Subcutaneous adipose tissue (tissue), 4 donors: Measurements from ENCODE around the gene TRIM14. TPM values are rescaled to one million over a fixed set of nuclear protein-coding genes. Genes with fewer than 3 reads are reported as not detected.

Experiments used
- total RNA-seq, 4 donors: library from RNA; depleted of rRNA; stranded (reverse); fragments of >200 nt; gene quantifications; one replicate each; pipeline ENCODE4 v1.1.0, GENCODE V29; 2016
- TF ChIP-seq, protein P1 (sequence below): fragments of 450-650 bp; IDR thresholded peaks from one replicate; pipeline ENCODE4 v1.5.1; 2016; ENCODE audit warnings: low read depth, mild to moderate bottlenecking, control low read depth, antibody characterized with exemption, moderate library complexity

Gene TRIM14
- total RNA-seq, 4 donors from 2014 or later, result 10.7 to 44.2 (median 18.2) TPM

DNA sequence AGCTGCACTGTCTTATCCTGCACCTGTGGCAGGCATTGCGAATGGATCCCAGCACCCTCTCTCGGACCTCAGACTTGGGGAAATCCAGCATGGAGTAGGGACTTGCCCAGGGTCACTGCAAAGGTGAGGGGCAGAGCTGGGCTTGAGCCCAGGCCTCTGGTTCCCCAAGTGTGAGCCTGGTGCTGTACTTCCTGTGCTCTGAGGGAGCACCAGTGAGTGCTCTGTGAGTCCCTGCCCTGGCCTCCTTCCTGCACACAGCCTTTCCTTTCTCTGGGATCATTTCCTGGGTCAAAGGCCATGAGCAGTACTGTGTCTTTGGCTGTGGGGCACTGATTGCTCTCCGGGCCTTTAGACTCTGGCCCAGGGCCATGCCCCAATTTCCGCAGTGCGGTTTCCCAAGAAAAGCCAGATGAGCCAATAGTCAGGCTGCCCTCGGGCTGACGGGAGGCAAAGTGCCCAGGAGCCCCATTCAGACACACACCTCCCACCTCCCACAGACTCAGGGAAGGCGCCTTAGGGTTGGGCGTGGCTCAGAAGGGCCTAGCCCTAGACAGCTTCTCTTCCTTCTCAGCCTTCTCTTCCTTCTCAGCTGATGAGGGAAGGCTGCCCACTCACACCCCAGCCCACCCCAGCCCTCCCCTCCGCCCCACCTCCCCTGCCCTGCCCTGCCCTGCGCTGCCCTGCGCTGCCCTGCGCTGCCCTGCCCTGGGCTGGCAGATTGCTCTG lies 23.3 kb upstream of the TRIM14 start:
- TF ChIP-seq, protein P1, sequence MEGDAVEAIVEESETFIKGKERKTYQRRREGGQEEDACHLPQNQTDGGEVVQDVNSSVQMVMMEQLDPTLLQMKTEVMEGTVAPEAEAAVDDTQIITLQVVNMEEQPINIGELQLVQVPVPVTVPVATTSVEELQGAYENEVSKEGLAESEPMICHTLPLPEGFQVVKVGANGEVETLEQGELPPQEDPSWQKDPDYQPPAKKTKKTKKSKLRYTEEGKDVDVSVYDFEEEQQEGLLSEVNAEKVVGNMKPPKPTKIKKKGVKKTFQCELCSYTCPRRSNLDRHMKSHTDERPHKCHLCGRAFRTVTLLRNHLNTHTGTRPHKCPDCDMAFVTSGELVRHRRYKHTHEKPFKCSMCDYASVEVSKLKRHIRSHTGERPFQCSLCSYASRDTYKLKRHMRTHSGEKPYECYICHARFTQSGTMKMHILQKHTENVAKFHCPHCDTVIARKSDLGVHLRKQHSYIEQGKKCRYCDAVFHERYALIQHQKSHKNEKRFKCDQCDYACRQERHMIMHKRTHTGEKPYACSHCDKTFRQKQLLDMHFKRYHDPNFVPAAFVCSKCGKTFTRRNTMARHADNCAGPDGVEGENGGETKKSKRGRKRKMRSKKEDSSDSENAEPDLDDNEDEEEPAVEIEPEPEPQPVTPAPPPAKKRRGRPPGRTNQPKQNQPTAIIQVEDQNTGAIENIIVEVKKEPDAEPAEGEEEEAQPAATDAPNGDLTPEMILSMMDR, result no peak

DNA sequence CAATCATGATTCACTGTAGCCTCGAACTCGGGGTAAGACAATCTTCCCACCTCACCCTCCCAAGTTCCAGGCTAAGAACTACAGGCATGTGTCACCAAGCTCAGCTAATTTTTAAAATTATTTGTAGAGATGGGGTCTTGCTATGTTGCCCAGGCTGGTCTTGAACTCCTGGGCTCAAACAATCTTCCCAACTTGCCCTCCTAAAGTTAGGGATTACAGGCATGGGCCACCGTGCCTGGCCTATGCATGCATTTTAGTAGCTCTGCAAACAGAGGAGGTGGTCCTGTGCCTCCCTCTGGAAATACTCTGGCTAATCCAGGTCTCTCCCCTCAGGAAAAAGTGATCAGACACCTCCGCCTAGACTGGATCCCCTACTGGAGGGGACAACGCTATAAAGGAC lies 21.5 kb upstream of the TRIM14 start:
- TF ChIP-seq, protein P1, result no peak

DNA sequence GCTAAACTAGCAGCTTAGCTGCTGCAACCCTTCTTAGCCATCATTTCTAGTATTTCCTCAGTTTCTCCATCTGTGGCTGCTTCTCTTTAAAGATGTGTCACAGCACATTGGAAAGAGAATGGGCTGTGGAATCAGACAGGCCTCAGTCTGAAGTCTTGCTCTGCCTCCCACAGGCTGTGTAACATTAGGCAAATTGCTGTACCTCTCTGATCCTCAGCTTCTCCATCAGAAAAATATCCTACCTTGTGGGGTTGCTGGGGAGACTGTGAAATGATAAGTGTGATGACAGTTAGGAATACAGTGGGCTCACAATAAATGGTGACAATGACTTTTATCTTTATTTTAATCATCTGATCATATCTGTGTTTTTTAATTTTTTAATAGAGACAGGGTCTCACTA lies 17.5 kb upstream of the TRIM14 start:
- TF ChIP-seq, protein P1, result no peak

DNA sequence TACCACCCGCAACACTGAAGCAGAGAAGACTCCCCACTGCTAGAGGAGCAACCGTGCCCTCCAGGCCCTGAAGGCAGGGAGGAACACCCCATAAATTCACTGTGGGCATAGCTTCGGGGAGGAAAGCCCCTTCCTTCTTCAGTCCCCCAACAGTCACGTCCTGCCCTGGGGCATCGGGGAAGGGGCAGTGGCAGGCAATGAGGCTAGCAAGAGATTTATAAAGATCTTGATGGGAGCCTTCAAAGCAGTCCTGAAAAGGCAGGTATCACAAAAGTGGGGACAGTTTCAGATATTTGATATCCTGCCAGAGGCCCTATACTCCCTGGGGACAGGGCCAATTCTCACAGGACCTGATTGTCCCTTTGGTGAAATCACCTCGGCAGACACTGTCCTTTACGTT lies 16.9 kb upstream of the TRIM14 start:
- TF ChIP-seq, protein P1, result no peak

DNA sequence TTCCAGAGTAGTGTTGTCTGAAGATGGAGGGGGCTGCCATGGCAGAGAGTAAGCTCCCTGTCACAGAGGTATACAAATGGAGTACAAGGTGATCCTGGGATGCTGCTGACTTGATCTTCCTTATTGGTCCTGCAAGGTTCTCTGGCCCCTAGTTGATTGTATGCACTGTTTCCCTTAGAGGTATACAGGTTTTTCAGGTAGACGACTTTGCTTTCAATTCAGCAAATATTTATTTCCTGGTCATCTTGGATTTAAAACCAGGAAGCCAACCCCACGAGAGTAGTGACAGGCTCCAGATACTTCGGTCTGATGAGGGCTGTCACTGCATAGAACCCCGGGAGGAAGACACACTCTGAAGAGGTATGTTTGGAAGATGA lies 16.5 kb upstream of the TRIM14 start:
- TF ChIP-seq, protein P1, result no peak

DNA sequence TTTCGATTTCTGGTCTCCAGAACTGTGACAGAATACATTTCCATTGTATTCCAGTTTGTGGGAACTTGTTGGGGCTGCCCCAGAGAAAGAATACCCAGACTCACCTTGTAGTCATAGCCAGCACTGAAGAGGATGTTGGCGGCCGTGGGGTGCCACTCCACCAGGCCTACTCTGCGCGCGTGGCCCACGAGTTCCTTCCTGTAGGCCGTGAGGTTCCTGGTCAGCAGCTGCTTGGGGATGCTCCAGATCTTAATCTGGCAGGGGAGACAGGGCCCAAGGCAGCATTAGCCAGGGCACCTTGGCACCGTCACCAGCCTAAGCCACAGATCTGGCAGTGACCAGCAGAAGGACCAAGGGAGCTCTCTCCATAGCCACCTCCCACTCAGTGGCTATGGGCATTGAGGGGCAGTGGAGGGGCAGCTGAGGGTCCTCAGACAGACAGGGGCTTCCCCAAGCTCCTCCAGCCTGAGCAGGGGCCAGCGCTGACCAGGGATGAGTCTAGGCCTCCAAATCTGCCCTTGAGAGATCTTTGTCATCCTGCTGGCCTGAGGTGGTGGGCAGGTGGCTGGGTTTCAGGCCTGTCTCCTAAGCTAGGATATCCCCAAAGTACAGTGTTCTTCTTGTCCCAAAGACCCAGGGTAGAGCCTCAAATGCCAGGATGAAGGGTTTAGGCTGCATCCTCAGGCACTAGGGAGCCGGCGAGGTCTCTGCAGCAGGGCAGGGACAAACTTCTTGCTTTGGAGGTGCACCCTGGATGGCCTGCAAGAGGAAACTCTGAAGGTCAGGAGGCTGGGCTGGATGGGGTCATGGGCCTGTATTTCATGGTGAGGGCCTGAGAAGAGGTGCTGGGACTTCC lies 15.9 kb upstream of the TRIM14 start:
- TF ChIP-seq, protein P1, result no peak

DNA sequence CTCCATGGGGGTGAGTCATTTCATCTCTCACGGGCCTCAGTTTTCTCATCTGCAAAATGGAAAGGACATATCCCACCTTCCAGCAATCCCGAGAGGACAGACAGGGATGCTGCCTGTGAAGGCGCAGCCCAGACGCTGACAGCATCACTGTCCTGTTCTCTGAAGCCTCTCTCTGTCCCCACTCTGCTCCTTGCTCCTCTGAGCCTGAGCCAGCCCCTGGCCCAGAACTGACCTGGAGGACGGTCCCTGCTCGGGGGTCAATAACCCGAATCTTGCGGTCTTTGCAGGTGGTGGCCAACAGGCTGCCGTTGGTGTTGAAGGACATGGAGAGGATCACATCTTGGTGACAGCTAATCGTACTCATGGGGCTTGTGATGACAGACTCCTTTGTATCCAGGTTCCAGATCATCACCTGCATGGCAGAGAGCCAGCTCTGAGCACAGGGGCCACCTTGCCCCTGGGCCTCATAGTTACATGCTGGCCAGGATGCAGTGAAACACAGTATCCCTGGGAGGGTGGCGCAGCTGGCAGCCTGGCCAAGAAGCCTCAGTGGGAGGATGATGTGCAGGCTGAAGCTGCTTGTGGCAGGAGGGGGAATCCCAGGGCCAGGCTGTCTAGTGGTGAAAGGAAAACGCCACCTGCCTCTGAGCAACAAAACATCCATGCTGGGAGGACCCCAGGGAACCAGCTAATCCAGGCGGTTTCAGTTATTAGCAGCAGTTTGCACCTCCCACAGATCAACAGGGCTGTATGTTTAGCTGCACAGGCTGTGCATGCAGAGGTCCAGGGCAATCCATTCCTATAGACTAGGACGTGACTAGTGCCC lies 14.0 kb upstream of the TRIM14 start:
- TF ChIP-seq, protein P1, result no peak
